SKM-1 (cell line): ENCODE data around the gene MEG3.
"Not testable (repeated sequence)": the region's sequence is repeated elsewhere in the genome, so short reads cannot be mapped to it uniquely, and the experiment has no call there.

Experiments used
- DNase-seq: peaks from one replicate; lab custom pipeline; 2025; ENCODE audit not compliant: unreplicated experiment; lab: John Stamatoyannopoulos, UW

Gene MEG3

DNA sequence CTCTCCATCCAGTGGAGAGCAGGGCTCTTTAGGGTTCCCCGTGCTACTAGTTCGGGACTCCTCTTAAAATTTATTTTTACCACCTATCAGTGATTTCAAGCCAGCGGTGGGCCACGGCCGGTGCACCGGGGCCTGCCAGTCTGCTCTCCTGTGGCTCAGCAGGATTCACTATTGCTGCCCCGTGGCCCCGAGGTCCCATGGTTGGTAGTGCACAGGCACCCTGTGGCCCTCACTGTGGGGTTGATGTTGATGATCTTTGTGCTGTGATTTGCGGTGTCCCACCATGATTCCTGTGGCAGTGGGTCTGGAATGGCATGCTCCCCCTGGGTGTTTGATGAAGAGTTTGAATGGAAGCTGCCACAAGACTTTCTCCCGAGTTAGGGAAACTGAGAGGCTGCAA is 12.6 kb upstream of the MEG3 start:
- DNase-seq = no peak

DNA sequence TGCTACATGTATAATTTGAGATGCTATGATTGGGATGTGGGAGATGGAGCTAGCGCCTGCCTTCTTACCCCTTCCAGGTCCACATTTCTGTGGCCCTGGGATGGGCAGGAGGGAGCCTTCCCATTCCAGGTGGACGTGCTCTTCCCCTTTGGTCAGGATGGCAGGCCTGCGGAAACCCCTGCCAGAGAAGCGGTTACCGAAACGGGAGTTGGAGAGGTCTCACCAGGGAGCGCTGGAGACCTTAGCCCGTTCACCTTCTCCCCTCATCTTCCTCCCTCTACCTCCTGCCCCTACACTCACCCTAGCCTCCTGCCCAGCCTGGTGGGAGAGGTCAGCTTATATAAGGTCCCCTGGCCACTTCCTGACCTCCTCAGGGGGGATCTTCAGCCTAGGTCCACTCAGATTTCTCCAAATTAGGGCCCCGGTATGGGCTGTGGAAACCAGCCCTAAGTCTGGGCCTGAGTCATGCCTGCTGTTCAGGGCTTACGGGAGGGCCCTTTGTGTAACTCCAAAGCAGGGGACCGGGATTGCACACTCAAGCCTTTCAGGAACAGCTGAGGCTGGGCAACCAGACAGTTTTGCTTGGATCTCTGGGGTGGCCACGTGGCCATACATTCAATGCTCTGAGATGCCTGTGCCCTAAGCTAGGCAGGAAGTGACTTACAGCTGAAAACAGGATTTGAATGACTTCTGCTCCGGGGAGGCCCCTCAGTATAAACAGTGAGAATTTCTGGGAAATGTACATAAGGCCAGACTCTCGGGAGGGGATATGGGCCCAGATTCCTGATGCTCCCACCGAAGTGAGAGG is 10.2 kb upstream of the MEG3 start:
- no peak for DNase-seq

GRCh38 chr14:100816286-100816949 is 9.5 kb upstream of the MEG3 start:
- no peak for DNase-seq

DNA sequence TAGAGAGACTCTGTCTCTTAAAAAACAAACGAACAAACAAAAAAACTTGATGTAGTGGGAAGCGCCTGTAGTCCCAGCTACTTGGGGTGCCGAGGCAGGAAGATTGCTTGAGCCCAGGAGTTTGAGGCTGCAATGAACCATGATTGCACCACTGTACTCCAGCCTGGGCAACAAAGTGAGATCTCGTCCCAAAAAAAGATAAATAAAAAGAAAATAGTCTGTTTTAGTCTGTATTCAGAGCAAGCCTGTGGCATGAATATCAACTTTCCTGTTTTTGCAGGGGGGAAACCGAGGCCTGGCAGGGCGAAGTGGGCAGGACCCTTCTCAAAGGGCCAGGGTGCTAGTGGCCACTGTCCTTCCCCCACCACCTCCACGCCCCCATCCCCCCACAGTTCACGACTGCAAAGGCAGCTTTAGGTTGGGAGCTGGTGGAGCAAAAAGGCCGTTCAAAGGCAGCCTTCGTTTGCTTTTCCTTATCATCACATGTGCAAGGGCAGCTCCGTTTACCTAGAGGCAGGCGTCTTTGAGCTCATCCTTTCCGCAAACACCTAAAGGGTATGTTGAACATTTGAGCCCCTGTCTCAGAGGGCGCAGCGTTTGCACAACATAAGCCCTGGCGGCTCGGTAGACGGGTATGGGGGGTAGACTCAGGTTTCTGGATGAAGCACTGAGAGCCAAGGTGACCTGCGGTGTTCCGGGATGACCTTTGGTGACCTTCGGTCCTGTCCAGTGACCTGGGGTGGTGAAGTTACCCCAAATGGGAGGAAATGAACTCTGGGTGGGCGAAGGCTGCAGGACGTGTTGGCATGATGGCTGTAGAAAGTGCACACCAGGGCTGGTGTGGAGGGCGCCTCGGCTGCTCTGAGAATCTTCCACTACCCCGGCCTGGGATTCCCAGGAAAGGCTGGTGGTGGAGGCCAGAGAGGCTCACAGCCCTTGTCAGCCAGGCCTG is 8.7 kb upstream of the MEG3 start:
- DNase-seq = no peak

- DNase-seq = no peak
Observed at GRCh38 chr14:100818221-100818699, 7.7 kb upstream of the MEG3 start.

DNA sequence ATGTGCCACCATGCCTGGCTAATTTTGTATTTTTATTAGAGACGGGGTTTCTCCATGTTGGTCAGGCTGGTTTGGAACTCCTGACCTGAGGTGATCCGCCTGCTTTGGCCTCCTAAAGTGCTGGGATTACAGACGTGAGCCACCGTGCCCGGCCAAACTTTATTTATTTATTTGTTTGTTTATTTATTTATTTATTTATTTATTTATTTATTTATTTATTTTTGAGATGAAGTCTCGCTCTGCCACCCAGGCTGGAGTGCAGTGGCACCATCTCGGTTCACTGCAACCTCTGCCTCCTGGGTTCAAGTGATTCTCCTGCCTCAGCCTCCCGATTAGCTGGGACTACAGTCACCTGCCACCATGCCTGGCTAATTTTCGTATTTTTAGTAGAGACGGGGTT is 7.0 kb upstream of the MEG3 start:
- DNase-seq = not testable (repeated sequence)

- DNase-seq = no peak
Observed at GRCh38 chr14:100819453-100819828, 6.5 kb upstream of the MEG3 start.

- DNase-seq = no peak
Observed at GRCh38 chr14:100819829-100820475, 6.0 kb upstream of the MEG3 start.

GRCh38 chr14:100820957-100821356 is 5.0 kb upstream of the MEG3 start:
- DNase-seq = no peak

- DNase-seq = no peak
Observed at GRCh38 chr14:100822013-100822412, 3.9 kb upstream of the MEG3 start.

GRCh38 chr14:100822532-100823296 is 3.2 kb upstream of the MEG3 start:
- DNase-seq = no peak

DNA sequence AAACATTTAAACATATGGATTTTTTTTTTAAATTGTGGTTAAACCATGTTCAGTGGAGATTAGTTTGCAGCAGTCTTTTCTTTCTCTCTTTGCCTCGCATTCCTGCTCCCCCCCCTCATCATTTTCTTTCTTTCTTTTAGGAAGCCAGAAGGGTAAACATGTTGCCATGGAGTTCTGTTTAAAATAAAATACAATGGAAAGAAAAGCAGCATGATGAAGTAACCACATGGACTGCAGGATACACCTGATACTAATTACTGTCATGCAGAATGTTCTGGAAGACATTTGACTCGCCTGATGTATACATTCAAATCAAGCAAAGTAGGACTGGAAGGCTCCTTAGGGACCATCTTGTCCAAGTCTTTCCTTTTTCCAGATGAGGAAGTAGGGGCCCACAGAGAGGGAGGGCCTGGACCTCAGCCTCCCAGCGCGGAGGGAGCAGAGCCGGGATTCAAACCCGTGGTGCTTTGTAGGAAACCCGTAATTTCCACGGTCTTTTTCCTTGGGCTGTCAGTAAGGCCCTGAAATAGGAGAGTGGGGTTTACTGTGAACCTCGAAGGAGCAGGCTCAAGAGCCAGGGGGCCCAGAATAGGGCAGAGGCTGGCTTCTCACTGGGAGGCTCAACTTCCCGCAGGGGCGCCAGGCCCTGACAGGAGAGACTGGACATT is 2.4 kb upstream of the MEG3 start:
- no peak for DNase-seq

GRCh38 chr14:100824091-100824551 is 1.8 kb upstream of the MEG3 start:
- DNase-seq = no peak

DNA sequence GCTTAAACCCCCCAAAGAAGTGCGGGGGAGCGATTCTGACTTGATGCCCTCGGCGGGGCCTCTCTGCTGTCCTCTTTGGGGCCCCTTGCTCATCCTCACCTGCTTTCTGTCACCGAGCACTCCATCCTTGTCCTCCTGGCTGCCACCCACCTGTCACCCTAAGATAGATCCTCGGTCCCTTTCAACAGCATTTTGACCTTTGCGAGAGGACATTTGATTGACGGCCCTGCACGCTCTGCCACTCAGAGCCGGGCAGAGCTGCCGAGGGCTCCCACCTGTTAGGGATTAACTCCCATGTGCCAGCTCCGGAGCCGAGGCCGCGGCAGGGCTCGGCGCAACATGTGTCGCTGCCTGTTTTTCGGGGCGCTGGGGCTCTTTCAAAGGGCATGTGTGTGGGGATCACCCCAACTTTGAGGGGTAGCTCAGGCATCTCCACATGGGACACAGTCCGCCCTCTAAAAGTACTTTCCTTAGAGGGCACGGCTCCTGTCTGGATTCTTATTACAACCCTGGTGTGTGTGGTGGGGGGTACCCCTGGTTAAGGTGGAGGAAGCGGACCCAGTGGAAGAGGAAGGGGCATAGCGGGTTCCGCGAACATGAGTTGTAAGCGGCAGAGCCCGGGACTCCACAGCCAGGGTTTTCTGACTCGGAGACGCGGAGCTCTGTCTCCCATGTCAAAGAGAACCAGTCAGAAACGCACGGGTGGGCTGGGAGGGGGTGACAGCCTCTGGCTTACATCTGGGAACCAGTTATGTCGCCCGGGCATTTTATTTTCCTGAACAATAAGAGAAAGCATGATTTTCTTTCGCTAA is 811 bp upstream of the MEG3 start:
- no peak for DNase-seq

DNA sequence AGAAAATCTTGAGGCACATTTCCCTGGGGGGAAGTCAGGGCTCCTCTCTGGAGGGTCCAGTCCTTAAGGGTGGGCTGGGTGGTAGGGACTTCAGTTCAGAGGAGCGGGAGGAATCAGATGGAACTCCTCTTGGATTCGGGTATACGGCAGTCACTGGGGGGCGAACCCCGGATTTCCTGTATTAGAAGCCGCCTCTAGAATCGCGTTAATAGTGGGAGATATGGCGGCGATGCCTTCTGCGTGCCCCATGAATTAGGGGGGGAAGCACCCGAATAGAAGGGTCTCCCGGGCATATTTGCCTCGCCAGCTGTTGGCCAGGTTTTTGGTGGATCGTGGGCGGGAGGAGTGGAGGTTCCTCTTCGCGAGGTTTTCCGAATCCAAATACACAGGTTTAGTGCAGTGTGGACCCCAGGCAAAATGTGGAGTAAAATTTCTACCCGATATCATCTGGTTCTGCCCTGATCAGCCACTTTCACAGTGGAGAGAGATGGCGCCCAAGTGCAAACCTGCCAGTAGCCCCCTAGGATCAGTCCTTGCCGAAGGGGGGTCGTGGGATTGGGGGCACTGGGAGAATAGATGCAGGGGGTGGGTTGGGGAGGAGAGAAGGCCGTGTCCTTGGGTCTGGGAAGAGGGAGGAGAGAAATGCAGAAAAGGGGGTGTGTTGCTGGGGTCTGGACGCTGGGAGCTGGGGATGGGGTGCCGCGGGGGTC is 628 bp downstream of the MEG3 start:
- no peak for DNase-seq

- no peak for DNase-seq
Observed at GRCh38 chr14:100827101-100828021, 1.4 kb downstream of the MEG3 start.
